ENCODE data around the gene PEA15. TPM values are rescaled to one million over a fixed set of nuclear protein-coding genes. Genes with fewer than 3 reads are reported as not detected.

Gene PEA15
- total RNA-seq, 1 donor from 2014 or later, result 132 TPM

Other genes starting within 250 kb of the PEA15 start
- gene PIGM, start 173.4 kb upstream of the PEA15 start, total RNA-seq, result 6.9 TPM
- gene KCNJ10, start 135.2 kb upstream of the PEA15 start, total RNA-seq, result 0.15 TPM
- not detected for gene KCNJ9, start 123.8 kb upstream of the PEA15 start, total RNA-seq
- gene IGSF8, start 106.8 kb upstream of the PEA15 start, total RNA-seq, result 35.9 TPM
- 4.5 TPM for gene ATP1A2, start 89.6 kb upstream of the PEA15 start, total RNA-seq
- gene ATP1A4, start 53.8 kb upstream of the PEA15 start, total RNA-seq, result 1.1 TPM
- 0.27 TPM for gene CASQ1, start 14.8 kb upstream of the PEA15 start, total RNA-seq
- 114 TPM for gene DCAF8, start 57.2 kb downstream of the PEA15 start, total RNA-seq
- 63.1 TPM for gene PEX19, start 79.7 kb downstream of the PEA15 start, total RNA-seq
- 136 TPM for gene COPA, start 137.9 kb downstream of the PEA15 start, total RNA-seq
- gene NCSTN, start 138.0 kb downstream of the PEA15 start, total RNA-seq, result 108 TPM
- gene NHLH1, start 161.7 kb downstream of the PEA15 start, total RNA-seq, result 0.15 TPM
- 7.5 TPM for gene VANGL2, start 195.2 kb downstream of the PEA15 start, total RNA-seq